ENCODE measurements around the gene DUXA. TPM values are rescaled to one million over a fixed set of nuclear protein-coding genes. Genes with fewer than 3 reads are reported as not detected.
A peak's percentile ranks its signal among the peaks of the same experiment; 100 is the strongest.

The DUXA gene
- total RNA-seq, 1 experiment from 2014 or later, result not detected

DNA sequence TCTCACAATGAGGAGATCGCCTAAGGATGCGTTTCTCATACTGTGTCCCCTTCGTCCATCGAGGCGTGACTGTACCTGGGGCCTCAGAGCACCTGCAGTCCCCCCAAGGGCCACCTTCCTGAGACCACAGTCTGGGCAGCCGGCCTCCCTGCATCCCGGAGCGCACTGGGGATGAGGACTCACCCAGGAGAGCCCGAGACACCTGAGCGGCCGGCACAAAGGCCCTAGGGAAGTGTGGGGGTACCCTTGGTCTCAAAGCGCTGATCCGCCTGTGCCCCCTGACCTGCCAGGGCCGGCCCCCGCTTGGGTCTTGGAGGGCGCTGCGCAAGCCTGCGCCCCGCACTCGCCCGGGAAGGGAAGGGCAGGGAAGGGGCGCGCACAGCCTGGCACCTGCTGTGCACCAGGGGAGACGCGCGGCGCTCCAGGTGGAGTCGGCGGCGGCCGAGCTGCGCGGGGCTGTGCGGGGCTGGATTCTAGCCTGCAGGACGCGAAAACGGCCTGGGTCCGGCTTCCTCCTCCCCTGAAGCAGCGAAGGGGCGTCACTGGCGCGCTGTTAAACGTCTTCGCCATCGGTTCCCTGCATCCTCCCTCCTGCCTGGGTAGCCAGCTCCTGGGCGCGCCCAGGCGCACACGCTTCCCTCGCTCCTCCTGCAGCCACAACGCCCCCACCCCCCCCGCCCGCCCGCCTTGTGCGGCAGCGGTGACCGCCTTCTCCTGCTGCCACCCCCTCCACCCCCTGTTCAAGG, 61.1 kb downstream of the DUXA start:
- Mint-ChIP-seq H3K4me1 (no peaks in the 10 kb centered on the region), H3K9me3 (peaks cover 64 to 74% of the 10 kb centered on the region in 2 experiments), H3K36me3 (ENCODE audit: insufficient read depth in 1 of 3, low read depth in 3 of 3) (peaks cover 8 to 17% (median 13%) of the 10 kb centered on the region in 3 experiments; a peak in 6 of 7 replicates), H3K27ac (no peak overlapping the region), H3K27me3 (ENCODE audit: low read depth) (peaks cover 3% of the 10 kb centered on the region; the same call in 1 of the 2 replicates), H3K4me3 (no peak overlapping the region)
- Histone ChIP-seq H2BK5ac (ENCODE audit: insufficient read length, low read length) (no peak overlapping the region), H2BK15ac (ENCODE audit: low read depth, low read length) (no peak overlapping the region), H2BK20ac (ENCODE audit: low read depth, low read length, poor library complexity, severe bottlenecking) (no peak overlapping the region), H3K4me2 (ENCODE audit: insufficient read depth, insufficient read length, low read length) (peak overlapping the region; percentile 32), H3T11ph (ENCODE audit: low read length) (no peak overlapping the region), H4K5ac (ENCODE audit: insufficient read length, low read depth, low read length) (no peak overlapping the region), H2AK5ac (ENCODE audit: insufficient read length, low read length) (no peak overlapping the region), H4K8ac (replicated peaks; ENCODE audit: insufficient read length, low read depth, low read length) (no peak overlapping the region), H2BK12ac (ENCODE audit: insufficient read length, low read depth, low read length) (no peak overlapping the region), H2BK120ac (ENCODE audit: low read depth, low read length, poor library complexity, severe bottlenecking) (no peak overlapping the region), H2AFZ (ENCODE audit: low read length) (no peak overlapping the region), H3K27me3 (ENCODE audit: insufficient read depth, low read length) (peaks cover 5% of the 10 kb centered on the region; the same call in 1 of the 2 replicates), H3K23ac (ENCODE audit: insufficient read length, low read depth, low read length) (no peak overlapping the region), H3K18ac (ENCODE audit: insufficient read length, low read depth, low read length) (no peak overlapping the region), H4K20me1 (ENCODE audit: control insufficient read depth, insufficient read depth, insufficient read length) (no peaks in the 10 kb centered on the region), H3K23me2 (ENCODE audit: insufficient read length, low read depth, low read length, poor library complexity, severe bottlenecking) (no peaks in the 10 kb centered on the region), H3K56ac (ENCODE audit: insufficient read length, low read depth, low read length) (no peak overlapping the region), H3K79me2 (ENCODE audit: insufficient read depth, low read length) (no peaks in the 10 kb centered on the region), H4K91ac (ENCODE audit: insufficient read length, low read depth, low read length) (no peak overlapping the region), H3K9ac (ENCODE audit: extremely low read depth, insufficient read length, low read length) (no peak overlapping the region), H3K79me1 (ENCODE audit: insufficient read depth, low read depth, low read length, poor library complexity, severe bottlenecking) (no peaks in the 10 kb centered on the region), H3K9me3 (ENCODE audit: control insufficient read depth, low read depth, low read length) (peaks cover 17% of the 10 kb centered on the region), H3K27ac (ENCODE audit: insufficient read length, low read depth, low read length) (no peak overlapping the region), H3K14ac (ENCODE audit: insufficient read depth, low read length) (no peak overlapping the region), H3K4me1 (ENCODE audit: insufficient read depth, low read length) (no peaks in the 10 kb centered on the region), H3K4ac (ENCODE audit: low read depth, low read length) (no peak overlapping the region)
- no peak for TF ChIP-seq CTCF (conservative IDR thresholded peaks at IDR 0.05)
- no peak for DNase-seq
- WGBS (ENCODE audit: extremely low coverage, insufficient read length, low lambda C conversion rate), result no CpG with 5 or more reads among the region's 57 CpGs

Other genes starting within 250 kb of the DUXA start
- not detected in 2 replicates for gene USP29, start 47.5 kb downstream of the DUXA start, total RNA-seq (2021)
- gene ZIM3, start 22.3 kb downstream of the DUXA start, total RNA-seq (2021), result not detected in 2 replicates
- 23.4 and 25.3 TPM in 2 replicates for gene ZNF264, start 24.0 kb upstream of the DUXA start, total RNA-seq (2021)
- 3.3 and 3.8 TPM in 2 replicates for gene AURKC, start 63.5 kb upstream of the DUXA start, total RNA-seq (2021)
- 15.4 and 16.8 TPM in 2 replicates for gene ZNF805, start 73.1 kb upstream of the DUXA start, total RNA-seq (2021)
- 65.4 and 65.9 TPM in 2 replicates for gene ZNF460, start 113.0 kb upstream of the DUXA start, total RNA-seq (2021)
- 8.2 and 8.4 TPM in 2 replicates for gene ZNF543, start 153.0 kb upstream of the DUXA start, total RNA-seq (2021)
- gene ZNF304, start 183.8 kb upstream of the DUXA start, total RNA-seq (2021), result 13.5 and 13.9 TPM in 2 replicates
- 10.0 and 12.4 TPM in 2 replicates for gene TRAPPC2B, start 196.1 kb upstream of the DUXA start, total RNA-seq (2021)
- 3.5 and 3.8 TPM in 2 replicates for gene ZNF547, start 196.1 kb upstream of the DUXA start, total RNA-seq (2021)
- gene ZNF548, start 222.4 kb upstream of the DUXA start, total RNA-seq (2021), result 13.0 and 13.9 TPM in 2 replicates
- 14.0 and 16.3 TPM in 2 replicates for gene ZNF17, start 243.7 kb upstream of the DUXA start, total RNA-seq (2021)

All from H9 (cell line).